Stomach (tissue), 9 donors: ENCODE results near the gene ZDHHC1. TPM values are rescaled to one million over a fixed set of nuclear protein-coding genes. Genes with fewer than 3 reads are reported as not detected.
A peak's percentile ranks its signal among the peaks of the same experiment; 100 is the strongest.

Experiments
- DNase-seq, 2 donors: peaks; one replicate each; pipeline versions ENCODE4 v3.0.0 to v3.0.0-alpha.2; 2013 to 2019
- H3K27ac ChIP-seq, 5 donors: fragments of 200-600 bp in 4 of 5; sonication (generic) in 4 of 5; one replicate each; pipeline ENCODE4 v1.5.1; 2013 to 2019; ENCODE audit warnings: mild to moderate bottlenecking in 1 of 5, moderate library complexity in 1 of 5
- H3K27me3 ChIP-seq, 3 donors: fragments of 200-600 bp; sonication (generic); one replicate each; pipeline ENCODE4 v1.5.1; 2017 to 2019; ENCODE audit warnings: mixed run types in 1 of 3
- H3K36me3 ChIP-seq, 4 donors: fragments of 200-600 bp; sonication (generic); 1 replicate in 3 of 4; 2 replicates in 1 of 4; pipeline ENCODE4 v1.5.1; 2016 to 2019
- H3K4me1 ChIP-seq, 4 donors: fragments of 200-600 bp; sonication (generic); one replicate each; pipeline ENCODE4 v1.5.1; 2016 to 2019
- H3K4me3 ChIP-seq, 4 donors: fragments of 200-600 bp; sonication (generic) in 3 of 4; one replicate each; pipeline ENCODE4 v1.5.1; 2016 to 2019; ENCODE audit warnings: mild to moderate bottlenecking in 1 of 4
- H3K9me3 ChIP-seq, 4 donors: fragments of 200-600 bp; sonication (generic); one replicate each; pipeline ENCODE4 v1.5.1; 2016 to 2019
- CTCF ChIP-seq, 7 experiments: fragments of 450-650 bp in 4 of 7; fragments of 200-600 bp in 3 of 7; sonication (generic) in 3 of 7; IDR thresholded peaks; one replicate each; pipeline ENCODE4 v1.5.1; 2016 to 2019; ENCODE audit warnings: antibody characterized with exemption in 7 of 7, control low read depth in 2 of 7, mild to moderate bottlenecking in 1 of 7
- EP300 ChIP-seq: sonication (generic); formaldehyde crosslinking; IDR thresholded peaks from one replicate; pipeline ENCODE4 v1.6.1; 2017; ENCODE audit warnings: antibody characterized with exemption
- POLR2A ChIP-seq, 4 donors: fragments of 450-650 bp; IDR thresholded peaks; one replicate each; pipeline ENCODE4 v1.6.1; 2016; ENCODE audit warnings: antibody characterized with exemption in 4 of 4, control low read depth in 2 of 4, mild to moderate bottlenecking in 1 of 4, moderate library complexity in 1 of 4
- POLR2AphosphoS5 ChIP-seq, 3 donors: sonication (generic); formaldehyde crosslinking; IDR thresholded peaks; one replicate each; pipeline ENCODE4 v1.6.1; 2016; ENCODE audit warnings: antibody characterized with exemption in 3 of 3
- WGBS, 5 donors: extraction: QIAGEN DNeasy Blood & Tissue Kit in 3 of 5; methylation state at CpG; one replicate each; pipeline versions ENCODE4 v1.1.5 to v1.1.7; 2013 to 2018; 5-methylcytosine and 5-hydroxymethylcytosine counted together
- intact Hi-C: fragments of 100-400 bp; cut with DNase I; formaldehyde crosslinking; loops from one replicate; pipeline ENCODE4 v1.15.1; 2023; ENCODE audit warnings: low total_unique reads
- polyA plus RNA-seq, 3 donors: library from polyadenylated mRNA; stranded (reverse); fragments of 200-250 nt; gene quantifications; one replicate each; pipeline ENCODE4 v1.2.3, GENCODE V29; 2013
- total RNA-seq, 5 donors: library from RNA; depleted of rRNA; stranded (reverse); fragments of >200 nt; gene quantifications; one replicate each; pipeline versions ENCODE4 v1.1.0 to v1.2.3, GENCODE V29; 2014 to 2016
- donor health status: healthy with polysubstance abuse.
- donor health status: Bipolar disorder and iron deficiency.
- donor health status: healthy.

The ZDHHC1 gene
- total and polyA plus RNA-seq, 8 donors = 2.0 to 33.6 (median 6.1) TPM; not detected in 1

GRCh38 chr16:67430504-67430976 is 14.3 kb upstream of the ZDHHC1 start:
- peak overlapping the region; percentile 70 to 86 (median 82) for H3K27ac ChIP-seq
- peak; percentile 65 to 81 for DNase-seq
- intact Hi-C loops = no loop called here

GRCh38 chr16:67429799-67430503 is 13.7 kb upstream of the ZDHHC1 start:
- Histone ChIP-seq H3K4me1 (peaks cover 22 to 57% (median 43%) of the 10 kb centered on the region in 4 donors), H3K27me3 (peaks cover 0 to 57% (median 0%) of the 10 kb centered on the region in 3 donors), H3K9me3 (no peaks in the 10 kb centered on the region), H3K27ac (peak overlapping the region; percentile 70 to 86 (median 82)), H3K4me3 (peak overlapping the region; percentile 50 to 63 (median 53)), H3K36me3 (no peaks in the 10 kb centered on the region)
- DNase-seq = no peak
- intact Hi-C loops = loop anchor here (5.0 kb wide), 1 partner anchor 37 kb away; no protein-coding TSS in a partner anchor
- 24 to 40% (median 34%) methylated on average over 10 to 13 of the region's 13 CpGs for WGBS, 5 donors
- TF ChIP-seq POLR2A (IDR thresholded peaks at IDR 0.05) = no peak
- no peak for TF ChIP-seq EP300
- TF ChIP-seq CTCF (IDR thresholded peaks at IDR 0.05) = no peak
- no peak for TF ChIP-seq POLR2AphosphoS5 (IDR thresholded peaks at IDR 0.05)

More at GRCh38 chr16:67430504-67430976, 14.3 kb upstream of the ZDHHC1 start:
- no peak for TF ChIP-seq CTCF (IDR thresholded peaks at IDR 0.05)
- TF ChIP-seq POLR2AphosphoS5 (IDR thresholded peaks at IDR 0.05) = peak in 2 of 3 donors; percentile 17 to 18
- no peak for TF ChIP-seq EP300
- TF ChIP-seq POLR2A (IDR thresholded peaks at IDR 0.05) = no peak
- Histone ChIP-seq H3K36me3 (peaks cover 0 to 3% (median 2%) of the 10 kb centered on the region in 4 donors), H3K4me1 (peaks cover 22 to 55% (median 43%) of the 10 kb centered on the region in 4 donors), H3K27me3 (peaks cover 0 to 51% (median 0%) of the 10 kb centered on the region in 3 donors), H3K9me3 (no peaks in the 10 kb centered on the region), H3K4me3 (peak overlapping the region; percentile 50 to 63 (median 53))
- WGBS, 5 donors = 0 to 3% (median 1%) methylated on average over 23 to 52 of the region's 53 CpGs

- DNase-seq = peak; percentile 40 to 59
- Histone ChIP-seq H3K4me1 (peaks cover 22 to 57% (median 43%) of the 10 kb centered on the region in 4 donors), H3K27me3 (peaks cover 0 to 64% (median 0%) of the 10 kb centered on the region in 3 donors), H3K4me3 (no peak overlapping the region), H3K9me3 (no peaks in the 10 kb centered on the region), H3K27ac (peak overlapping the region in 1 of 5 donors; percentile 86), H3K36me3 (no peaks in the 10 kb centered on the region)
- no peak for TF ChIP-seq CTCF (IDR thresholded peaks at IDR 0.05)
- WGBS, 5 donors = 77 to 97% (median 97%) methylated on average over 3 of the region's 3 CpGs
- intact Hi-C loops = loop anchor here (5.0 kb wide), 1 partner anchor 38 kb away; no protein-coding TSS in a partner anchor
These were observed 12.9 kb upstream of the ZDHHC1 start for GRCh38 chr16:67429053-67429798.

GRCh38 chr16:67428146-67428731 is 12.0 kb upstream of the ZDHHC1 start:
- Histone ChIP-seq H3K27ac (peak overlapping the region in 3 of 5 donors; percentile 8 to 41 (median 22)), H3K4me3 (no peak overlapping the region), H3K4me1 (peaks cover 22 to 57% (median 43%) of the 10 kb centered on the region in 4 donors), H3K36me3 (no peaks in the 10 kb centered on the region), H3K9me3 (no peaks in the 10 kb centered on the region), H3K27me3 (peaks cover 0 to 68% (median 0%) of the 10 kb centered on the region in 3 donors)
- DNase-seq = peak; percentile 85 to 92
- intact Hi-C loops = loop anchor here (5.0 kb wide), 1 partner anchor 39 kb away; no protein-coding TSS in a partner anchor
- 15 to 30% (median 18%) methylated on average over 9 to 11 of the region's 11 CpGs for WGBS, 5 donors
- TF ChIP-seq POLR2A (IDR thresholded peaks at IDR 0.05) (no peak), CTCF (IDR thresholded peaks at IDR 0.05) (peak in 5 of 7 experiments; percentile 74 to 94 (median 78))
